Measurements from ENCODE around the gene MBTPS1.

Gene MBTPS1

DNA sequence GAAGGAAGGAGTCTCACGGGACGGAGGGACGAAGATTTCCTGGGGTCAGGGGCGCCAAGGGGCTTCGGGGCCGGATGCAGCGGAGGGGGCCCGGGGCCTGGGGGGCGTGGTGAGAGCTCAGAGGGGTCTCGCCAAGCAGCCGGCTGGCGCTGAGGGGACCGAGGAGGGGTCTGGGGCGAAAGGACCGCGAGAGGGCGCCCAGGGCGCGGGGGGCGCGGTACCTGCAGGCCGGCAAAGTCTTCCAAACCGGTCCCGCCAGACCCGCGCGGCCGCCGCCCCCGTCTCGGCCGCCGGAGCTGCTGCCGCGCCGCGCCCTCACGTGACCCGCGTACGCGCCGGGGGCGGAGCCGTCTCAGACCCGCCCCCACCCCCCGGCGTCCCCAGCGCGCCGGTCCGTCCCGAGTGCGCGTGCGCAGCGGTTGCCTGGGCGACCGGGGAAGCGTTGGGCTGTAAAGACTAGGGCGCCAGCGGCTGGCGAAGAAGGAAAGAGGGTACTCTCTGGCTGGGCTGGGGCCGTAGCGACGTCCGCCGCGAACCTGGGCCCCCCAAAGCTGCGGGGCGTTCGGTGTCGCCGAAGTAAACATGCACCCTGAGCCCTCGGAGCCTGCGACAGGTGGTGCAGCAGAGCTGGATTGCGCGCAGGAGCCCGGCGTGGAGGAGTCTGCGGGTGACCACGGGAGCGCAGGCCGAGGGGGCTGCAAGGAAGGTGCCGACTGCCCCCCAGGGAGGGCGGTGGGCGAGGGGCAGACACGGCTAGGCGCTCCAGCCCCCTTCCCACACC, 28.3 kb upstream of the MBTPS1 start, which contains the start of the genes DNAAF1 and HSDL1:
Gene DNAAF1 (plus strand): TSS at position 450 of the 781 bp plus-strand sequence. CDS start 133 bp downstream, at position 583.
Gene HSDL1 (minus strand): TSS at position 319 of the 781 bp plus-strand sequence. CDS start 13,856 bp downstream, outside the sequence.
- DNase-seq (ENCODE audit: insufficient read length) (peak; percentile 93), FAIRE-seq (peak; percentile 95)
- TF ChIP-seq POLR2A (IDR thresholded peaks at IDR 0.05; ENCODE audit: low read depth, low read length) (peak; percentile 59; the same call in 1 of the 2 replicates), TAF1 (IDR thresholded peaks at IDR 0.05; ENCODE audit: borderline replicate concordance, low read depth, low read length) (no peak)

DNA sequence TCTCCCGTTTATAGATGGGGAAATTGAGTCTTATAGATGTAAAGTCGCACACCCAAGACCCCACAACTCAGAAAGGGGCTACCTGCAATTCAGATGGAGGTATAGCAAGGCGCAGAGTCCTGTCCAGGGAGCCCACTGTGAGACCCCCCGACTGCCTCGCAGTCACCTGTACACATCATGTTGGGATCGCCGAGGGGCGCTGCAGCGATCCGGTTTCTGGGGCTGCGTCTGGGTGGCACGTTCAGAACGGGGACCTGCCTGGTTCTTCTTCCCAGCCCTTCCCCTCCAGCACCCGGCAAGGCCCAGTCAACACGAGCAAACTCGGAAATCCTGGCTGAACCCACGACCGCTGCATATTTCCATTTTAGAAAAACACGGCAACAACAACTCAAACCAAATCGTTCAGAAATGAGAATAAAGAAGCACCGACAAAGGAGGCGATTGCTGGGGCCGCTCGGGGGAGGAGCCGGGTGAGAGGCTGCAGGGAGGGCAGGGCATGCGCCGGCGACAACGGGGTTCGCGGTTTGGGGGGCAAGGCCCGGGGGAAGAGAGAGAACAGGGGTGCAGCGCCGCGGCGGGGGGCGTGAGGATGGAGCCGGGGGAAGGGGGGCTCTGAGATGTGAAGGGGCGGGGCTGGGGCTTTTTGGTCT, 27.6 kb upstream of the MBTPS1 start:
- DNase-seq (ENCODE audit: insufficient read length) (peak; percentile 33), FAIRE-seq (no peak)
- TF ChIP-seq POLR2AphosphoS5 (IDR thresholded peaks at IDR 0.05; ENCODE audit: low read depth, low read length) (no peak), POLR2A (IDR thresholded peaks at IDR 0.05; ENCODE audit: low read depth, low read length) (no peak), TAF1 (IDR thresholded peaks at IDR 0.05; ENCODE audit: borderline replicate concordance, low read depth, low read length) (no peak)

DNA sequence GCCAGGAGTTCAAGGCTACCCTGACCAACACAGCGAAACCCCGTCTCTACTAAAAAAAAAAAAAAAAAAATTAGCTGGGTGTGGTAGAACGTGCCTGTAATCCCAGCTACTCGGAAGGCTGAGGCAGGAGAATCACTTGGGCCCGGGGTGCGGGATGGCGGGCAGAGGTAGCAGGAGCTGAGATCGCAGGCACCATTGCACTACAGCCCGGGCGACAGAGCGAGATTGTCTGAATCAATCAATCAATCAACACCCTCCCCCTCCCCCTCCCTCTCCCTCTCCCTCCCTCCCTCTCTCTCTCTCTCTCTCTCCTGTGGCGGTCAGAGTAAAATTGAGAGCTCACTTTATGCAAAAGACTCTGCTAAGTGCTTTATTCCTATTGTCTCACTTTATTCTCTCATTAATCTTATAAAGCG, 27.1 kb upstream of the MBTPS1 start:
- no peak for DNase-seq (ENCODE audit: insufficient read length)
- TF ChIP-seq POLR2A (IDR thresholded peaks at IDR 0.05; ENCODE audit: low read depth, low read length) = no peak
- TF ChIP-seq TAF1 (IDR thresholded peaks at IDR 0.05; ENCODE audit: borderline replicate concordance, low read depth, low read length) = no peak
- no peak for TF ChIP-seq POLR2AphosphoS5 (IDR thresholded peaks at IDR 0.05; ENCODE audit: low read depth, low read length)
- FAIRE-seq = no peak

DNA sequence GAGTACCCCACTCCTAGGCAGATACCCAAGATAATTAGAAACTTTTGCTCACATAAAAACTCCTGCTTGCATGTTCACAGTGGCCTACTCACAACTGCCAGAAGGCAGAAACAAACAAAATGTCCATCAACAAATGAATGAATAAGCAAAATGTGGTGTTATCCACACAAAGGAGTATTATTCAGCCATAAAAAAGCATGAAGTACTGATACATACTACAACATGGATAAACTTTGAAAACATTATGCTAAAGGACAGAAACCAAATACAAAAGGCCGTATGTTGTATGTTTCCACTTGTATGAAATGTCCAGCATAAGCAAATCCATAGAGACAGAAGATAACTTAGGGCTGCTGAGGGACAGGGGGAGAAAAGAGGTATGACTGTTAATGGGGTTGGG, 26.3 kb upstream of the MBTPS1 start:
- FAIRE-seq = no peak

DNA sequence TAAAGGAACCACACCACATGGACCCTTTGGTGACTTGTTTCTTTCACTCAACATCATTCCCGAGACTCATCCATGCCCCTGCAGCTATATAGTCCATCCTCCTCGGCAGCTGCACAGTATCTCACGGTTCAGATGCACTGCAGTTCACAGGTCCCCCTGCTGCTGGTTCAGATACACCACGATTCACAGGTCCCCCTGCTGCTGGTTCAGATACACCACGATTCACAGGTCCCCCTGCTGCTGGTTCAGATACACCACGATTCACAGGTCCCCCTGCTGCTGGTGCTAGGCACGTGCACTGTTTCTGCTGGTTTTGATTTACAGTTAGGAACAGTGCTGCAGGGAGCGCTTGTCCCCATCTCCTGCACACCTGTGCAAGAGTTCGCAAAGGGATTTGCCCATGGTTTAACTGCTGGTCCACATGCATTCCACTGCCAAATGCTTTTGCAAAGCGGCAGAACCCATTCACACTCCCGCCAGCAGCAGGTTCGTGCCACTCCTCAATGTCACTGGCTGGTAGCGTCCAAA, 24.5 kb upstream of the MBTPS1 start:
- DNase-seq (ENCODE audit: insufficient read length) (no peak), FAIRE-seq (no peak)
- TF ChIP-seq POLR2AphosphoS5 (IDR thresholded peaks at IDR 0.05; ENCODE audit: low read depth, low read length) (no peak), TAF1 (IDR thresholded peaks at IDR 0.05; ENCODE audit: borderline replicate concordance, low read depth, low read length) (no peak), POLR2A (IDR thresholded peaks at IDR 0.05; ENCODE audit: low read depth, low read length) (no peak)

More for the DNA sequence above, 26.3 kb upstream of the MBTPS1 start:
- TF ChIP-seq POLR2A (IDR thresholded peaks at IDR 0.05; ENCODE audit: low read depth, low read length) = no peak
- TF ChIP-seq TAF1 (IDR thresholded peaks at IDR 0.05; ENCODE audit: borderline replicate concordance, low read depth, low read length) = no peak
- TF ChIP-seq POLR2AphosphoS5 (IDR thresholded peaks at IDR 0.05; ENCODE audit: low read depth, low read length) = no peak
- DNase-seq (ENCODE audit: insufficient read length) = no peak

DNA sequence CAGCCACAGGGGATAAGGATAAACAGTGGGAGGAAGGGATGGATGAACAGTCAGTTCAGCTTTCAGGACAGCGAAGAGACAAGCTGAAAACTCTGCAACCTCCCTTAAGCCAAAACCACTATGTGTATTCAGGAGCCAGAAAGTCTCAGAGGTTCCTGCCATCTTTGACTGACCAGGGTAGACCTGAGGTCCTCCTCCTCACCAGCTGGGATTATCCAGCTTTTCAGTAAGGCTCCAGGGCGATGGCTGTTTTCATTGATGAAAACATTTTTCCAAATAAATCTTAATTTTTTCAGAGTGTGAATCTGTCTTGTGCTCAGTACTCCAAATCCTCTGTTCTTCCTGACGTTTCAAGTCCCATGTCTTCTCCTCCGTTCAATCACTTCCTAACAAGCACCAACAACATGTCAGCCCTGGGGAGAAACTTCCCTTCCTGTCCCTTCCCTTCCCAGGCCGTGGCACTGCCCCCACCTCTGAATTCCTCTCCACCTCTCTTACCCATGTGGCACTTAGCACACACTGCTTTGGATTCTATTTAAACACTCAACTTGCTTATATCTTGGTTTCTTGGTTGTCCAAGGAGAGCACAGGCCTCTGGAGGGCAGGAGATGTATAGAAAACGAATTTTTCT, 23.0 kb upstream of the MBTPS1 start:
- no peak for FAIRE-seq

DNA sequence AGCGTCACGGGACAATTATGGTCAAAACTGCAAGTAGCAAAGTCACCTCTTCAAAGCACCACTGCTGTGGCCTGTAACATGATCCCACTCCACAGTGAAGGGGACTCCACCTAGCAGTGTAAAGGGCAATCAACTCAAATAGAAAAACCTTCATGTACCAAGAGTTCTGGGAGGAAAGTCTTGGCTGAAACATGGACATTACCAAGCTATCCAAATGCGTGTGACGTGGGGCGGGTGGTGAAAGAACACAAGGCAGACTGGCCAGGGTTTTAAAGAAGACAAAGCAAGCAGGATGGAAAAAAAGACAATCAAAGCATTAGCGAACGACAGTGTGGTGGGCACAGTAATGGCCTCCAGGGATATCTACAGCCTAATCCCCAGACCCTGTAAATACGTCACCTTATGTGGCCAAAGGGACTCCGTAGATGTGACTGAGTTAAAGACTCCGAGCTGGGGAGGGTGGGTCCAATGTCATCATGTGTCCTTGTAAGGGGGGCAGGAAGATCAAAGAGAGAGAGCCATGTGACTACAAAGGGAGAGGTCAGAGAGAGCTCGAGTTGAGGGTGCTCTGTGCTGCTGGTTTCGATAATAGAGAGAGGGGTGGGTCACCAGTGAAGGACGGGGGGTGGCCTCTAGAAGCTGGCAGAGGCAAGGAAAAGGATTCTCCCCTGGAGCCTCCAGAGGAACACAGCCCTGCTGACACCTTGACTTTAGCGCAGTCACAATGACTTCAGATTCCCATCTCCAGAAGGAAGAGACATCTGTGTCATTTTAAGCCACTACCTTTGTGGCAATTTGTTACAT, 22.3 kb upstream of the MBTPS1 start:
- TF ChIP-seq POLR2AphosphoS5 (IDR thresholded peaks at IDR 0.05; ENCODE audit: low read depth, low read length) = no peak
- TF ChIP-seq POLR2A (IDR thresholded peaks at IDR 0.05; ENCODE audit: low read depth, low read length) = no peak
- TF ChIP-seq TAF1 (IDR thresholded peaks at IDR 0.05; ENCODE audit: borderline replicate concordance, low read depth, low read length) = no peak
- FAIRE-seq (no peak), DNase-seq (ENCODE audit: insufficient read length) (no peak)

More for the DNA sequence above, 23.0 kb upstream of the MBTPS1 start:
- TF ChIP-seq TAF1 (IDR thresholded peaks at IDR 0.05; ENCODE audit: borderline replicate concordance, low read depth, low read length) (no peak), POLR2A (IDR thresholded peaks at IDR 0.05; ENCODE audit: low read depth, low read length) (no peak), POLR2AphosphoS5 (IDR thresholded peaks at IDR 0.05; ENCODE audit: low read depth, low read length) (no peak)
- DNase-seq (ENCODE audit: insufficient read length) = no peak

DNA sequence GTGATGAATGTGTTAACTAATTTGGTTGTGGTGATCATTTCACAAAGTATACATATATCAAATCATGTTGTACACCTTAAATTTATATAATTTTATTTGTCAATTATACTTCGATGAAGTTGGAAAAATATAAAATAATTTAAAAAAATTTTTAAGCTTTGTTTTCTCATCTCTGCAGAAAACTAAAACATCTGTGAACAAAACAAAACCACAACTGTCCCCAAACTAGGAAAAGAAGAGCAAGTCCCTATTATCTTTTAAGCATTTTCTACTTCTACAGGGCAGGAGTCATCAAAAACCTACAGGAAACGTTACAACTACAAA, 21.7 kb upstream of the MBTPS1 start:
- FAIRE-seq (no peak), DNase-seq (ENCODE audit: insufficient read length) (no peak)
- TF ChIP-seq POLR2AphosphoS5 (IDR thresholded peaks at IDR 0.05; ENCODE audit: low read depth, low read length) = no peak
- TF ChIP-seq TAF1 (IDR thresholded peaks at IDR 0.05; ENCODE audit: borderline replicate concordance, low read depth, low read length) = no peak
- no peak for TF ChIP-seq POLR2A (IDR thresholded peaks at IDR 0.05; ENCODE audit: low read depth, low read length)

DNA sequence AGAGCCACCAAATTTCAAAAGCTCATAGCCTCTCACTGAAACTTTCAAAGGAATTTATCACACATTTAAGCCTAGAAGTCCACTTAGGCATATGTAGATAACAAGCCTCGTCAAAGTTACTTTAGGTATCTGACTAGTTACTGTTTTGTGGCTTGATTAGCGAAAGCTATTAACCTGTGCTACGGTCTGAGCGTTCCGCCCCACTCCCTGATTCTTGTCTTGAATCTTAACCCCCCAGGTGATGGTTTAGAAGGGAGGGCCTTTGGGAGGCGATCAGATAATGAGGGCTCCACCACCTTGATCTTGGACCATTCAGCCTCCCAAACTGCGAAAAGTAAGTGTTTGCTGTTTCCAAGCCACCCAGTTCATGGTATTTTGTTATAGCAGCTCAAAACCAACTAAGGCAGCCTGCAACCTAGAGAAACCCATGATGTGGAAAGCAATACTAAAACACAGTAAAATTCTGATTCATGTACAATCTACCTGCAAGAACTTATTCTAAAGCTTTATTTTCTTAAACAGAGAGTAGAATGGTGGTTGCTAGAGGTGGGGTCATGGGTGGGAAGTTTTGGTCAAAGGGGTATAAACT, 21.1 kb upstream of the MBTPS1 start:
- DNase-seq (ENCODE audit: insufficient read length) = no peak
- TF ChIP-seq POLR2A (IDR thresholded peaks at IDR 0.05; ENCODE audit: low read depth, low read length) = no peak
- no peak for TF ChIP-seq TAF1 (IDR thresholded peaks at IDR 0.05; ENCODE audit: borderline replicate concordance, low read depth, low read length)
- no peak for TF ChIP-seq POLR2AphosphoS5 (IDR thresholded peaks at IDR 0.05; ENCODE audit: low read depth, low read length)
- no peak for FAIRE-seq

DNA sequence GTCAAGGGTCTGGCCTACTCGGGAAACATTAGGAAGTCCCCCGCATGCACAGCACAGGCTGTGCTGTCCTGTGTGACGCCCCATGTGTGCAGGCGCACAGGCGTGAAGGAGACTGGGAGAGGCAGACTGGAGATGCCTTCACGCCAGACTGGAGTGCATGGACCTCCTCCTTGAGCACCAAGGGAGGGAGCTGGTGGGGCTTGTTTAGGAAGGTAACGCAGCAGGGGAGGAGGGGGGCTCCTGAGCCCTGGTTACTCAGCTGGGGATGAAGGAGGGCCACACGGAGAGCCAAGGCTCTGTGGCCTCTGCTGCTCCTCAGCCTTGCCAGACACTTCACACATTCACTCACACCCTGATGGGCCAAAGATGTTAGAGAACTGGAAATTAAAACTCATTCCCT, 20.5 kb upstream of the MBTPS1 start:
- TF ChIP-seq POLR2AphosphoS5 (IDR thresholded peaks at IDR 0.05; ENCODE audit: low read depth, low read length) (no peak), POLR2A (IDR thresholded peaks at IDR 0.05; ENCODE audit: low read depth, low read length) (no peak), TAF1 (IDR thresholded peaks at IDR 0.05; ENCODE audit: borderline replicate concordance, low read depth, low read length) (no peak)
- DNase-seq (ENCODE audit: insufficient read length) = no peak
- no peak for FAIRE-seq
